Measurements from ENCODE around the gene IFFO2. TPM values are rescaled to one million over a fixed set of nuclear protein-coding genes. Genes with fewer than 3 reads are reported as not detected.

The IFFO2 gene
- polyA plus RNA-seq, 1 of the 3 experiments (the other 2 are of a cell fraction): 10.5 TPM

DNA sequence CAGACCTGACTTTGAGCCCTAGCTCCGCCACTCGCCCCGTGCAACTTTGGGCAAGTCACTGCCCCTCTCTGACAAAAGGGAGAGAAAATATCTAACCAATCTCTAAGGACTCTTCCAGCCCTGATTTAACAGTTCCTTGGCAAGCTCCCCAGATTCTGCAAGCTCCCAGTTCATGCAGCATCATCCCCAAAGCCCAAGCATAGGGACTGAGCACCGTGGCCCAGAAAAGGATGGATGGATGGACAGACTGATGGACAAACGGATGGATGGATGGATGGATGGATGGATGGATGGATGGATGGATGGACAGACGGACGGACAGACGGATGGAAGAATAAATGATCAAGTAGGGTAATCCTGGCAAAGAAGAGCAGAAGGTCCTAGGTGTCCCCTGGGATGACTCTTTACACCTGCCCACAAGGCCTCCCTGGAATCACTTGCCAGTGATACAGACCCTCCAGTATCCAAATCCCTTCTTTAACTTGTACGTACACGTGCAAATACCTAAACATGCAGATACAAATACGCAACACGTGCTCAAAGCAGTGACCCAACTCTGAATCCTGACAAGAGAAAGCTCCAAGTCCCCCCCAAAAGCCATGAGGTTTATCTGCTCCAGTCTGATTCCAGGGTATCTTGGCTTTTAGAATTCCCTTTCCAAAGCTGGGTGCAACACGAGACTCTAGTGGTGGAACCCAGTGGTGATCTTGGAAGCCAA is 16.0 kb downstream of the IFFO2 start (continued):
- no peak for TF ChIP-seq POLR2AphosphoS5 (IDR thresholded peaks at IDR 0.05; ENCODE audit: low read depth, low read length)
- no peak for TF ChIP-seq TCF12 (IDR thresholded peaks at IDR 0.05)
- no peak for TF ChIP-seq EP300 (IDR thresholded peaks at IDR 0.05; ENCODE audit: borderline replicate concordance in 1 of 2, low read depth in 1 of 2, low read length in 1 of 2)
- TF ChIP-seq NRF1 (IDR thresholded peaks at IDR 0.05; ENCODE audit: low read depth, low read length): no peak
- no peak for TF ChIP-seq TAF1 (IDR thresholded peaks at IDR 0.05; ENCODE audit: borderline replicate concordance, low read depth, low read length)
- TF ChIP-seq, protein P1, sequence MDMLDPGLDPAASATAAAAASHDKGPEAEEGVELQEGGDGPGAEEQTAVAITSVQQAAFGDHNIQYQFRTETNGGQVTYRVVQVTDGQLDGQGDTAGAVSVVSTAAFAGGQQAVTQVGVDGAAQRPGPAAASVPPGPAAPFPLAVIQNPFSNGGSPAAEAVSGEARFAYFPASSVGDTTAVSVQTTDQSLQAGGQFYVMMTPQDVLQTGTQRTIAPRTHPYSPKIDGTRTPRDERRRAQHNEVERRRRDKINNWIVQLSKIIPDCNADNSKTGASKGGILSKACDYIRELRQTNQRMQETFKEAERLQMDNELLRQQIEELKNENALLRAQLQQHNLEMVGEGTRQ (IDR thresholded peaks at IDR 0.05; ENCODE audit: borderline replicate concordance, low read depth, low read length): no peak
- TF ChIP-seq FOSL2 (IDR thresholded peaks at IDR 0.05; ENCODE audit: borderline replicate concordance, low read depth): no peak
- no peak for TF ChIP-seq SIN3A (IDR thresholded peaks at IDR 0.05; ENCODE audit: borderline replicate concordance, low read depth, low read length)
- no peak for TF ChIP-seq SMC3 (IDR thresholded peaks at IDR 0.05; ENCODE audit: low read depth, low read length)
- no peak for TF ChIP-seq NFIC (IDR thresholded peaks at IDR 0.05; ENCODE audit: borderline replicate concordance)
- TF ChIP-seq, protein P2, sequence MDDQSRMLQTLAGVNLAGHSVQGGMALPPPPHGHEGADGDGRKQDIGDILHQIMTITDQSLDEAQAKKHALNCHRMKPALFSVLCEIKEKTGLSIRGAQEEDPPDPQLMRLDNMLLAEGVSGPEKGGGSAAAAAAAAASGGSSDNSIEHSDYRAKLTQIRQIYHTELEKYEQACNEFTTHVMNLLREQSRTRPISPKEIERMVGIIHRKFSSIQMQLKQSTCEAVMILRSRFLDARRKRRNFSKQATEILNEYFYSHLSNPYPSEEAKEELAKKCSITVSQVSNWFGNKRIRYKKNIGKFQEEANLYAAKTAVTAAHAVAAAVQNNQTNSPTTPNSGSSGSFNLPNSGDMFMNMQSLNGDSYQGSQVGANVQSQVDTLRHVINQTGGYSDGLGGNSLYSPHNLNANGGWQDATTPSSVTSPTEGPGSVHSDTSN (IDR thresholded peaks at IDR 0.05): no peak
- no peak for TF ChIP-seq RAD21 (IDR thresholded peaks at IDR 0.05; ENCODE audit: low read length)

DNA sequence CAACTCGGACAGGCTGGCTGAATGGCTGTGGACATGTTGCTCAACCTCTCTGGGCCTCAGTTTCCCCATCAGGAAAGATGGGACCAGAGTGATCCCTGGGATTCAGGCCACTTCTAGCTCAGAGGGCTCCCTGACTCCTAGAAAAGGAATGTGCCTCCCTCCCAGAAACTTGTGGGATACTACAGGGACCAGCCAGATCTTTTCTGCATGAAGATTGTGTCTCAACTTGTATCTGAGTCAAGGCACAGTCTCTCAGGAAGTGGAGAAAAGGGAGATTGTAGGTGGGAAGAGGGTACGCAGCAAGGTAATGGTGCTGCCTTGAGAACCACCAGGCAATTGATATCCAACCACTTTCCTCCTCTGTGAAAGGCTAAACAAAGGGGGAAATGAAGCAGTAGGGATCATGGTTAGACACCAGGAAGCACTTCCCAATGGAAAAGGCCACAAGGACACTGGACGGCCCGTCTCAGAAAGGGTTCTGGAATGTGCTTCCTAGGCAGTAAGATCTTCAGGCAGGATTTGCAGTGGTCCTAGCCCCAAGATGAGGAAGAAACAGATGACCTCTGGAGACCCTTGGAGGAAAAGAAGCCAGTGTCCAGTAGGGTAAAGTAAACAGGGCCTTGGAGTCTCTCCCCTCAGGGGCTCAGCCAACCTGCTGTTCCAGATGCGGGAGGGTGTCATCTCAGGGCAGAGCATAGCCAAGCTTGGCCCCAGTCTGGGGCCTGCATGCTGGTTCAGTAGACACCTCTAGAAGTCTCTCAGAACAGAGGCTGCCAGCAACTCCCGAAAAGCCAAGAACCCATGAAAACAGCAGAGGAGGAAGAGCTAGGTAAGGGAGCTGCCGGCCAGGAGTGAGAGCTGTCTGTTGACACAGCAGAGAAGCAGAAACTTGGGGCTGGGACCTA is 16.8 kb downstream of the IFFO2 start:
- H3K9me2 ChIP-seq: no peaks in the 10 kb centered on the region
- H3K36me3 ChIP-seq (replicated peaks in 1 of 2; ENCODE audit: control insufficient read depth in 1 of 2, insufficient read depth in 2 of 2, low read length in 1 of 2): no peaks in the 10 kb centered on the region
- no peak for DNase-seq
- H3K79me2 ChIP-seq (ENCODE audit: insufficient read depth): peaks cover 83% of the 10 kb centered on the region
- H3K27me3 ChIP-seq (ENCODE audit: insufficient read depth): no peaks in the 10 kb centered on the region
- H2AFZ ChIP-seq (ENCODE audit: low read depth): no peak overlapping the region
- no peaks in the 10 kb centered on the region for H3K9me3 ChIP-seq
- no peaks in the 10 kb centered on the region for H4K20me1 ChIP-seq (ENCODE audit: insufficient read depth)
- WGBS (ENCODE audit: low lambda C conversion rate): 94% methylated on average over 7 of the region's 7 CpGs
- peak overlapping the region; percentile 56; the same call in 1 of the 2 replicates for H3K4me2 ChIP-seq
- peaks cover 3% of the 10 kb centered on the region for H3F3A ChIP-seq (replicated peaks; ENCODE audit: insufficient read depth)
- H3K4me1 ChIP-seq (ENCODE audit: control insufficient read depth in 1 of 2, insufficient read depth in 2 of 2, low read depth in 1 of 2, low read length in 1 of 2): peaks cover 20 to 44% of the 10 kb centered on the region in 2 experiments; a peak in 2 of 4 replicates
- TF ChIP-seq, protein P3, sequence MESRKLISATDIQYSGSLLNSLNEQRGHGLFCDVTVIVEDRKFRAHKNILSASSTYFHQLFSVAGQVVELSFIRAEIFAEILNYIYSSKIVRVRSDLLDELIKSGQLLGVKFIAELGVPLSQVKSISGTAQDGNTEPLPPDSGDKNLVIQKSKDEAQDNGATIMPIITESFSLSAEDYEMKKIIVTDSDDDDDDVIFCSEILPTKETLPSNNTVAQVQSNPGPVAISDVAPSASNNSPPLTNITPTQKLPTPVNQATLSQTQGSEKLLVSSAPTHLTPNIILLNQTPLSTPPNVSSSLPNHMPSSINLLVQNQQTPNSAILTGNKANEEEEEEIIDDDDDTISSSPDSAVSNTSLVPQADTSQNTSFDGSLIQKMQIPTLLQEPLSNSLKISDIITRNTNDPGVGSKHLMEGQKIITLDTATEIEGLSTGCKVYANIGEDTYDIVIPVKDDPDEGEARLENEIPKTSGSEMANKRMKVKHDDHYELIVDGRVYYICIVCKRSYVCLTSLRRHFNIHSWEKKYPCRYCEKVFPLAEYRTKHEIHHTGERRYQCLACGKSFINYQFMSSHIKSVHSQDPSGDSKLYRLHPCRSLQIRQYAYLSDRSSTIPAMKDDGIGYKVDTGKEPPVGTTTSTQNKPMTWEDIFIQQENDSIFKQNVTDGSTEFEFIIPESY (IDR thresholded peaks at IDR 0.05; ENCODE audit: borderline replicate concordance, low read depth): no peak
- TF ChIP-seq JUND (IDR thresholded peaks at IDR 0.05) (no peak), POLR2AphosphoS5 (IDR thresholded peaks at IDR 0.05; ENCODE audit: low read depth, low read length) (no peak), NRF1 (IDR thresholded peaks at IDR 0.05; ENCODE audit: low read depth, low read length) (no peak), FOXM1 (IDR thresholded peaks at IDR 0.05; ENCODE audit: low read depth) (no peak), RXRA (IDR thresholded peaks at IDR 0.05; ENCODE audit: borderline replicate concordance, low read depth) (no peak), GABPA (IDR thresholded peaks at IDR 0.05; ENCODE audit: low read depth) (no peak), CHD2 (IDR thresholded peaks at IDR 0.05; ENCODE audit: low read length, partially characterized antibody) (no peak), NFIC (IDR thresholded peaks at IDR 0.05; ENCODE audit: borderline replicate concordance) (no peak)
- ChIA-PET CTCF (interaction anchor here (1.0 to 3.0 kb wide), 4 partner anchors 10 to 56 kb away, joined by 4 to 13 read pairs (median 8); no protein-coding TSS in a partner anchor), POLR2A (no interaction called here)
- H3K27ac ChIP-seq (ENCODE audit: low read depth in 2 of 2, low read length in 1 of 2): peak overlapping the region in 1 of 2 experiments; percentile 83; a peak in 1 of 4 replicates
- 0 out of 2 replicates have a peak overlapping the region, but pooled peaks have one; percentile 5 for H3K9ac ChIP-seq
- no peak overlapping the region for H3K4me3 ChIP-seq (ENCODE audit: low read depth in 2 of 2, low read length in 1 of 2)

All from SK-N-SH (cell line).